Spleen (tissue), 7 donors: Measurements from ENCODE around the gene UBE2L6.

Source experiments
- CTCF ChIP-seq, 11 experiments: fragments of 200-600 bp in 7 of 11; fragments of 450-650 bp in 4 of 11; sonication (generic) in 4 of 11; IDR thresholded peaks in 8 of 11; conservative IDR thresholded peaks in 3 of 11; 1 replicate in 7 of 11; 2 replicates in 4 of 11; pipeline versions ENCODE4 v1.4.0 to v1.8.0; 2016 to 2021; ENCODE audit warnings: antibody characterized with exemption in 11 of 11, inconsistent platforms in 4 of 11, mild to moderate bottlenecking in 1 of 11
- POLR2A ChIP-seq, 3 donors: fragments of 450-650 bp; IDR thresholded peaks; one replicate each; pipeline ENCODE4 v1.5.1; 2017; ENCODE audit warnings: antibody characterized with exemption in 3 of 3, mild to moderate bottlenecking in 1 of 3
- POLR2AphosphoS5 ChIP-seq, 3 donors: sonication (generic); formaldehyde crosslinking; IDR thresholded peaks; one replicate each; pipeline ENCODE4 v1.5.1; 2017; ENCODE audit warnings: antibody characterized with exemption in 3 of 3
- donor health status: DM: no; HTN: no; CAD: no; lungs with moderate emphysema.
- donor health status: DM: no; HTN: no; CAD: no.
- donor health status: DM: no; HTN: no; CAD: no.

GRCh38 chr11:57610170-57610569 lies 42.7 kb upstream of the UBE2L6 start:
- TF ChIP-seq POLR2A (IDR thresholded peaks at IDR 0.05) (no peak), POLR2AphosphoS5 (IDR thresholded peaks at IDR 0.05) (no peak), CTCF (IDR thresholded peaks at IDR 0.05 in 8 of 11, conservative IDR thresholded peaks at IDR 0.05 in 3 of 11) (no peak)
